NAMALWA (cell line): ENCODE results near the gene FYN.
"Not testable (repeated sequence)": the region's sequence is repeated elsewhere in the genome, so short reads cannot be mapped to it uniquely, and the experiment has no call there.

ENCODE experiments used
- DNase-seq: peaks from one replicate; pipeline ENCODE4 v3.0.0-alpha.2; 2015; ENCODE audit warnings: low spot score

Gene FYN

GRCh38 chr6:111850295-111850937, 22.8 kb downstream of the FYN start:
- peak; percentile 61 for DNase-seq

DNA sequence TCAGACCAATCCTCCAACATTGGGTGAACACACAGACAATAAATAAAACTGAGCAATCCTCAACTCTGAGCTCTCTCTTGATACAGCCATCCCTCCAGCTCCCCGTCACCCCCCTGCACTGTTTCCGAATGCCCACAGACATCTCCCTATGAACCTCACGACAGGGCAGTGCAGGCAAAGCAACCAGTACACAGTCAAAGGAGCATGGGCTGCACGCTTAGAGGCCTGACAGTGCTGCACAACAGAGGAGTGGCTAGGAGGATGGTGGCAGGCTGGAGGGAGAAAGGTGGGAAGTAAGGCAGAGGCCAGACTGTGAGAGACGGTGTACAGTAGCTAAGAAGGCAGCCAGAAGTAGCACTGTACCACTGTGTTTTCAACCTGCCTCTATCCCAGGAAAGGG, 24.0 kb downstream of the FYN start:
- no peak for DNase-seq

- DNase-seq, result no peak
These were observed 24.9 kb downstream of the FYN start for GRCh38 chr6:111848262-111848812.

DNA sequence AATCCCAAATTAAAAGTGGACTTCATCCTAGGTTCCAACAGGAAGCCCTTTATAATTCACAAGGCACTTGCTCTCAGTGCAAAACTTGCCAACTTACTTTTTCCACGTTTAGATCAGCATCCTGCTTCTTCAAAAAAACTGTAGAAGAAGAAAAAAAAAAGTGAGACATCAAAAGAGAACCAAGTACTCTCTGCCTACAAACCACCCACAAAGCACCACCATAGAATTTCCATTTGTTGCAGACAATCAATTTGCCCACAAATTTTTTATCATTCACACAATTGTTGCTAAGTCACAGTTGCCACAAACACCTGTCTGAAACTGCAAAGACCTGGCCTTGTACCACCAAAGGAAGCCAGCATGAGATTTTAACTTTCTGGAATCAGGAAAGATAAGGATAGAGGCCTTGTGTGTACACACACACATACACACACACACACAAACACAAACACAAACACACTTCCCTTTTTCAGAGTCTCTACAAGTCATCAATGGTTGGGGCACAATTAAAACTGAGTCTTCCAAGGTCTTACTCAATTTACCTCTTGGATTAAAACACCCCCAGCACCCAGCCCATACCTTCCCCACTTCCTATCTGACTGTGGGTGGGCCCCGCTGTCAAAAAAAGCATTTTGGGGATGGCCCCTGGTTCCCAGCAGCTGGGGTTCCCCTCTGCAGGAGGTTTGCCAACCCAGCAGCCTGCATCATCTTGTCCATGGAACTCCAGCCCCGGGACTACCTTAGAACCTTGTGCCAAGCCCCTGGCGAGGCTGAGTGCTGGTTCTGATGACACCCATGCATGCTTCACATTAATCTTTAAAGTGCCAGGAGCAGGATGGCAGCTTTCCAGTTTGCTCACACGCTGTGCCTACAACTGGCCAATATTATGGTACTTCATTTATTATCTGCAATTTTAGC, 26.5 kb downstream of the FYN start:
- DNase-seq, result no peak

- no peak for DNase-seq
These were observed 27.2 kb downstream of the FYN start for GRCh38 chr6:111846066-111846465.

- no peak for DNase-seq
These were observed 27.8 kb downstream of the FYN start for GRCh38 chr6:111845441-111845871.

DNA sequence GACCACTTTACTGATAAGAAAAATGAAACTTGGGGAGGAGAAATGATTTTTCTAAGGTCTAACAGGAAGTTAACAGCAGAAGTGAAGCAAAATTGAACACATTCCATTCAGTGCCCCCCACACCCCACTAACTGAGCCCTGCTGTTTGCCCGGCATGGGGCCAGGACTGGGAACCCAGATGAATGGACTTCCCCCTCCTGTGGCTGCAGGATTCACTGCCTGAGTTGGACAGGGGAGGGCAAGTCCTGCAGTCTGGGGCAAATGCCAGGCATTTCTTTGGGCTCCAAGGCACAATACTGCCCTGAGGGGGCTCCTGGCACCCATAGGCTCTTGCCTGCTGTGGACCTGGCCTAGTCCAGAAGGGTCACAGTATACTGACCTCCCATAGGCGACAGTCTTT, 28.3 kb downstream of the FYN start:
- DNase-seq, result no peak

DNA sequence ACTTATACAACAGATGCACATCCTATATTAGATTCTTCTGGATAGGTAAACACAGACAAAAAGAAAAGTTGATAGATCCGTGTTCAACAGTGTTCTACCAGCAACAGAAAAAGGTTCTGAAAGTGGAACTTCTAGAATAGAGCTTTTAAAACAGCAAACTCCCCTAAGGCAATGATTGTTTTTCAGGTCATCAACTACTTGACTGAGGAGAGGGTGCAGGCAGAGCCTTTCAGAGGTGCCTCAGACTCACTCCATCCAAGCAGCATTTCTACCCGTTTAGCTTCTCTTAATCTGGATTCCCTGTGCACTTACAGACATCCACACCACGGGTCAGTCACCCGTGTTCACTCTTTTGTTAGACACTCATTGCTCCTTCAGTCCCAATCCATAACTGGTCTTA, 28.9 kb downstream of the FYN start:
- DNase-seq, result no peak

DNA sequence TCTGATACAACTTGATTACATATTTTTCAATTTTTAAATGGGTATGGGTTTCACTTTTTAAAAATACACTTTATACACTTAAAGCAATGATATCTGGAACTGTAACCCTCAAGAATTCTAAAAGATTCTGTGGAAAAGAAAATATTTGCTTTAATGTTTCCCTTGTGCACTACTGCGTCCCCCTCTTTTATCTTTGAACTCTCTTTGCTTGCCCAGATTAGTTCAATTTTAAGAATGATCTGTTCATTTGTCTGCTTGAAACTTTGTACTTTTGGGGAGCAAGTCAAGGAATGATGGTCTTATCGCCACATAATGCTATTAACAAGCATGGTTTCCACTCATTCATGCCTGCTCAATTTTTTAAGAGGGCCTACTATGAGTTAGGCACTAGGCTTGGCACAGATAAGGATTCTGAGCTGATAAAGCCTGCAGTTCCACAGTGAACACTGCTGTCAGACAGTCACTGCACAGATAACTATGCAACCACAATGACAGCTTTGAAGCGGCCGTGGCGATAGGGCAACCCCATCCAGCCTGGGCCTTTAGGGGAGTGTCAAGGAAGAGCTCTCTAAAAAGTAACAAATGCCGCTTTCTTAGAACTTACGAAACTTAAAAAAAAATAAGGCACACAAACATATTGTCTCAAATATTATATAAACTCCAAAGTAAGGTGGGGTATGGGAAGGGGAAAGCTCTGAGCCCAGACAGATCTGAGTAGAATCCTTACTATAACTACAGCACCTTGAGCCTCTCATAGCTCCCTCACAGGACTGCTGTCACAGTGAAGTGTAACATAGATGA, 29.7 kb downstream of the FYN start:
- no peak for DNase-seq

GRCh38 chr6:111842891-111843290, 30.4 kb downstream of the FYN start:
- DNase-seq, result no peak

DNA sequence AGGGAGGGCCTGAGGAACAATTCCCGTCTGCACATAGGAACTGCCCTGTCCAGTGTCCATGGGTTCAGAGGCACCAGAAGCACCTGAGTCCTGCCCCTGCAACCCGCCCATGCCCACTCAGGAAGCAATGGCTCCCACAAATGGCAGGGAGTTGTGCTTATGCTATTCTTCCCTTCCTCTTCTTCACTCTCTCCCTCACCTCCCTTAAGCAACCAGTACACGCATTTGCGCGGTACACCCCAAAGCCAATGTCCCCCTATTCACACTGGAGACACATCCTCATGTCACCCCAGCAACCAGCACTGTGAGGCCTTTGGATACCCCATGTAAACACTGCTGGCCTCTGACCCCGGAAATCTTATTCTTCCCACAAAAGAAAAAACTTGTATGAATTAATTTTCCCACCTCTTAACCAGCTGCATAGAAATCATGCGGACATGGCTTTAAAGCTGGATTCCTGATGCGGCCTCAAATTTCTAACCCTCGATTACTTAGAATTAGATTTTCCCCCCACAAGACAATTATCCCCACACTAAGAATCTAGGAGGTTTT, 30.9 kb downstream of the FYN start:
- DNase-seq, result no peak

- DNase-seq, result peak; percentile 8
These were observed 31.4 kb downstream of the FYN start for GRCh38 chr6:111841822-111842221.

GRCh38 chr6:111840803-111841202, 32.4 kb downstream of the FYN start:
- no peak for DNase-seq

GRCh38 chr6:111838749-111839484, 34.3 kb downstream of the FYN start:
- no peak for DNase-seq

DNA sequence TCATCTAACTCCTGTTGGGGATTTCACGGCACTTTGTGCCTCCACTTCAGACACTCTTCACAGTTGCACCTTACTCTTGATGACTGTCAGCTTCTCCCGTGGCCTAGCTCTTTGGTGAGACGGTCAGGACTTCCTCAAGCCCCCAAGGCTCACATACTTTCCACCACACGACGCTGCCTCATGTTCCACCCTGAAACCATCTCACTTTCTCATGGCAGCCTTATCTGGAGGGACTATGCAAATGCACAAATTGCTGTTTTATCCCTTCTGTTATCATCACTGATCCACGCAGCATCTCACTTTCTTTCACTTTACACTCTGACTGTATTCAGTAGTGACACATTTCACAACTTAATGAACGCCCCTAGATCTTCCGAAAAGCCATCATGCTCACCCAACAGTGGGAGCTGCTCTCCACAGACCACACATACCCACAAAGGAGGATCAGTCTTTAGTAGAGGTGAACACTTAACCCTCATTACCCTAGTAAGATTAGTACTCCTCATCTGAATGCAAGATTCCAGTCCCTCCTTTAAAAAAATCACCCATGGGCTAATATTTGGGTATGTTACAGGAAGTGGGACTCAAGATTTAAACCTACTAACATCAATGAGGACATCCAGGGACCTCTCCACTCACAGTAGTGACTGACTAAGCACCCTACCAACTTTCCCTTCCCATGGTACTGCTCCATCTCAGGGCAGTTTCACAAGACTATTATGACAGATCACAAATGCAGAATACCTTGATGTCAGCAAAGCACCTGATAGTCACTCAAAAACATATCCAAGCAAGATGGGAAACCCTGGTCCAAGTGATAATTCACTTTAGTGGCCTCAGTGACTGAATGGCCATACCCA, 35.4 kb downstream of the FYN start:
- DNase-seq, result no peak

DNA sequence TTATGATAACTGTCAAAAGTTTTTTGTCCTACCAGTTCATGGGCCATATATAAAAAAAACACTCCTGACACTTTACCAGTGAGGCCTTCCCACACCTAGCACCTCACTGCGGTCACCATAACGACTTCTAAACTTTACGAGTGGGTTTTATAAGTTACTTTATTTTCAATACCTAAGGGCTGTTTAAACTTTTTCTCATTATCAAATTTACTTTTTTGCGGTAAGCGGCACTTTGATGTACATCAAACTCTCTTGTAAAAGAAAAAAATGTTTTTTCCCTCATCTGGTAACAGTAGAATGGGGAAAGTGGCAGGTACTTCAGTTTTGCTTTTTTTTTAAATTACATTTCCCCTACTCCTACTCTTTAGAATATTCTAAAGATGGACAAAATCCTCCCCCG, 36.2 kb downstream of the FYN start:
- no peak for DNase-seq

GRCh38 chr6:111835807-111836206, 37.4 kb downstream of the FYN start:
- no peak for DNase-seq

GRCh38 chr6:111835398-111835797, 37.9 kb downstream of the FYN start:
- not testable (repeated sequence) for DNase-seq

DNA sequence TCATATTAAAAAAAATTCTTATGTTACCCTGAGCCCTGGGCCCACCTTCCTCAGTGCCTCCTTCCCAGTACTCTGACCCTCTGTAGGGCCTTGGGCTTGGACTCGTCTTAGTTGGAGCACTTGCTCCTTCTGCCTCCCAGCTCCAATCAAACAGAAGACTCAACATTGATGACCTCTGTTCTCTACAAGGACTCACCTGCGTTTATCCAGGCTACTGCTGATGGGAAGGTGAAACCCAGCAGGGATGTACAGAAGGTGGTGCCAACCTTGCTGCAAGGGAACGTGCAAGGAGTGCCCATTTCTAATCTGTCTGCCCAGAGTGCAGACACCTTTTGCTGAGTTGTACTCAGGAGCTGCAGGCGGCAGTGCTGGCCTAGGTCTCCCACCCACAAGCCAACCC, 38.9 kb downstream of the FYN start:
- DNase-seq, result no peak

- peak; percentile 11 for DNase-seq
These were observed 40.3 kb downstream of the FYN start for GRCh38 chr6:111832833-111833418.
